ENCODE data around the gene MICOS13.

DNA sequence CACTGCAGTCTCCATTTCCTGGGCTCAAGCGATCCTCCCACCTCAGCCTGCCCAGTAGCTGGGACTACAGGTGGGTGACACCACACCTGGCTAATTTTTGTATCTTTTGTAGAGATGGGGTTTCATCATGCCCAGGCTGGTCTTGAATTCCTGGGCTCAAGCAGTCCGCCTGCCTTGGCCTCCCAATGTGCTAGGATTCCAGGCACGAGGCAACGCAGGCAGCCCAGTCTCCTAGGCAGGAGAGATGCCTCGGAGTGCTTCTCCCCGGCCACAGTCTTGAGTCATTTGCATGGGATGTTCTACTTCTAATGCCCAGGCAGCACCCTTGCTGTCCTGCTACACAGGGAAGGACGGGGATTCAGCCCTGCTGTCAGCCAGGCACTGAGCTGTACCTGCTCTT, 8.7 kb downstream of the MICOS13 start:
- TF ChIP-seq, protein P1, sequence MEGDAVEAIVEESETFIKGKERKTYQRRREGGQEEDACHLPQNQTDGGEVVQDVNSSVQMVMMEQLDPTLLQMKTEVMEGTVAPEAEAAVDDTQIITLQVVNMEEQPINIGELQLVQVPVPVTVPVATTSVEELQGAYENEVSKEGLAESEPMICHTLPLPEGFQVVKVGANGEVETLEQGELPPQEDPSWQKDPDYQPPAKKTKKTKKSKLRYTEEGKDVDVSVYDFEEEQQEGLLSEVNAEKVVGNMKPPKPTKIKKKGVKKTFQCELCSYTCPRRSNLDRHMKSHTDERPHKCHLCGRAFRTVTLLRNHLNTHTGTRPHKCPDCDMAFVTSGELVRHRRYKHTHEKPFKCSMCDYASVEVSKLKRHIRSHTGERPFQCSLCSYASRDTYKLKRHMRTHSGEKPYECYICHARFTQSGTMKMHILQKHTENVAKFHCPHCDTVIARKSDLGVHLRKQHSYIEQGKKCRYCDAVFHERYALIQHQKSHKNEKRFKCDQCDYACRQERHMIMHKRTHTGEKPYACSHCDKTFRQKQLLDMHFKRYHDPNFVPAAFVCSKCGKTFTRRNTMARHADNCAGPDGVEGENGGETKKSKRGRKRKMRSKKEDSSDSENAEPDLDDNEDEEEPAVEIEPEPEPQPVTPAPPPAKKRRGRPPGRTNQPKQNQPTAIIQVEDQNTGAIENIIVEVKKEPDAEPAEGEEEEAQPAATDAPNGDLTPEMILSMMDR (IDR thresholded peaks at IDR 0.05; ENCODE audit: low read length): no peak
- TF ChIP-seq EZH2phosphoT487 (IDR thresholded peaks at IDR 0.05; ENCODE audit: low read length): no peak
